Liver (tissue), 9 donors: ENCODE results near the gene THSD4. TPM values are rescaled to one million over a fixed set of nuclear protein-coding genes. Genes with fewer than 3 reads are reported as not detected.

Experiments used
- DNase-seq: peaks from one replicate; pipeline ENCODE4 v3.0.0-alpha.2; 2017; ENCODE audit warnings: low spot score
- H3K27ac ChIP-seq, 2 donors: one replicate each; pipeline ENCODE4 v1.7.0; 2013; ENCODE audit warnings: inconsistent platforms in 2 of 2, low read length in 2 of 2, control low read depth in 1 of 2, low read depth in 1 of 2, mild to moderate bottlenecking in 1 of 2
- H3K27me3 ChIP-seq, 4 donors: one replicate each; pipeline versions ENCODE4 v1.6.1 to v1.7.0; 2013; ENCODE audit warnings: low read length in 3 of 4, inconsistent platforms in 1 of 4, mild to moderate bottlenecking in 1 of 4, moderate library complexity in 1 of 4; ENCODE audit not compliant: control insufficient read depth in 4 of 4, insufficient read depth in 4 of 4
- H3K36me3 ChIP-seq, 4 donors: one replicate each; pipeline versions ENCODE4 v1.6.1 to v1.7.0; 2013; ENCODE audit warnings: low read length in 3 of 4, mild to moderate bottlenecking in 3 of 4, low read depth in 1 of 4, moderate library complexity in 1 of 4; ENCODE audit not compliant: control insufficient read depth in 4 of 4, insufficient read depth in 3 of 4
- H3K4me1 ChIP-seq, 4 donors: one replicate each; pipeline versions ENCODE4 v1.6.1 to v1.7.0; 2013; ENCODE audit warnings: low read length in 3 of 4, mild to moderate bottlenecking in 3 of 4, moderate library complexity in 1 of 4; ENCODE audit not compliant: control insufficient read depth in 4 of 4, insufficient read depth in 4 of 4
- H3K4me3 ChIP-seq, 3 donors: one replicate each; pipeline versions ENCODE4 v1.6.1 to v1.7.0; 2013; ENCODE audit warnings: low read length in 3 of 3, control low read depth in 1 of 3, low read depth in 1 of 3, mild to moderate bottlenecking in 1 of 3
- H3K9ac ChIP-seq, 2 donors: one replicate each; pipeline ENCODE4 v1.7.0; 2013; ENCODE audit warnings: low read length in 2 of 2, mild to moderate bottlenecking in 2 of 2, moderate library complexity in 2 of 2, control low read depth in 1 of 2, low read depth in 1 of 2
- H3K9me3 ChIP-seq, 4 donors: one replicate each; pipeline versions ENCODE4 v1.6.1 to v1.7.0; 2013; ENCODE audit warnings: low read length in 3 of 4; ENCODE audit not compliant: control insufficient read depth in 4 of 4
- ATF3 ChIP-seq: IDR thresholded peaks from 2 replicates; pipeline ENCODE4 v1.6.1; 2016; ENCODE audit warnings: antibody characterized with exemption
- CTCF ChIP-seq: fragments of 150-350 bp; IDR thresholded peaks from 2 replicates; pipeline ENCODE4 v1.5.1; 2017; ENCODE audit warnings: improper control_type of control experiment, low read depth, low read length; ENCODE audit not compliant: missing input control
- EGR1 ChIP-seq, 2 donors: IDR thresholded peaks; 2 replicates each; pipeline ENCODE4 v1.6.1; 2016 to 2018; ENCODE audit warnings: antibody characterized with exemption in 2 of 2, low read depth in 2 of 2
- FOXA1 ChIP-seq: IDR thresholded peaks from 2 replicates; pipeline ENCODE4 v1.6.1; 2016; ENCODE audit warnings: antibody characterized with exemption
- FOXA2 ChIP-seq: IDR thresholded peaks from 2 replicates; pipeline ENCODE4 v1.6.1; 2016; ENCODE audit warnings: antibody characterized with exemption
- GABPA ChIP-seq, 2 donors: IDR thresholded peaks in 1 of 2; conservative IDR thresholded peaks in 1 of 2; 2 replicates each; pipeline ENCODE4 v1.6.1; 2016; ENCODE audit warnings: antibody characterized with exemption in 2 of 2, mild to moderate bottlenecking in 1 of 2, moderate library complexity in 1 of 2
- HNF4A ChIP-seq, 2 donors: conservative IDR thresholded peaks; 2 replicates each; pipeline ENCODE4 v1.6.1; 2016; ENCODE audit warnings: antibody characterized with exemption in 2 of 2, mild to moderate bottlenecking in 2 of 2
- HNF4G ChIP-seq: IDR thresholded peaks from 2 replicates; pipeline ENCODE4 v1.6.1; 2016; ENCODE audit warnings: antibody characterized with exemption
- JUND ChIP-seq, 2 donors: IDR thresholded peaks; 2 replicates each; pipeline ENCODE4 v1.6.1; 2016; ENCODE audit warnings: antibody characterized with exemption in 2 of 2
- NR2F2 ChIP-seq: IDR thresholded peaks from 2 replicates; pipeline ENCODE4 v1.6.1; 2016; ENCODE audit warnings: antibody characterized with exemption
- RAD21 ChIP-seq, 2 donors: IDR thresholded peaks; 2 replicates each; pipeline ENCODE4 v1.6.1; 2016; ENCODE audit warnings: antibody characterized with exemption in 2 of 2, mild to moderate bottlenecking in 2 of 2
- REST ChIP-seq: IDR thresholded peaks from 2 replicates; pipeline ENCODE4 v1.6.1; 2016; ENCODE audit warnings: antibody characterized with exemption, mild to moderate bottlenecking
- RXRA ChIP-seq, 2 donors: IDR thresholded peaks; 2 replicates each; pipeline ENCODE4 v1.6.1; 2017 to 2018; ENCODE audit warnings: antibody characterized with exemption in 2 of 2, mild to moderate bottlenecking in 1 of 2
- SP1 ChIP-seq: IDR thresholded peaks from 2 replicates; pipeline ENCODE4 v1.6.1; 2018; ENCODE audit warnings: antibody characterized with exemption, mild to moderate bottlenecking
- YY1 ChIP-seq: IDR thresholded peaks from 2 replicates; pipeline ENCODE4 v1.6.1; 2016; ENCODE audit warnings: antibody characterized with exemption, mild to moderate bottlenecking
- ZBTB33 ChIP-seq: IDR thresholded peaks from 2 replicates; pipeline ENCODE4 v1.6.1; 2016; ENCODE audit warnings: antibody characterized with exemption
- WGBS: extraction: QIAGEN DNeasy Blood & Tissue Kit; methylation state at CpG from one replicate; pipeline ENCODE4 v1.1.7; 2013; 5-methylcytosine and 5-hydroxymethylcytosine counted together
- polyA plus RNA-seq, 2 donors: library from polyadenylated mRNA; stranded (reverse) in 1 of 2; unstranded in 1 of 2; fragments of 200-250 nt in 1 of 2; fragments of >200 nt in 1 of 2; fragmentation: Nextera tagmentation in 1 of 2; extraction: Ambion mirVana in 1 of 2; gene quantifications; one replicate each; pipeline versions ENCODE4 v1.2.1 to v1.2.3, GENCODE V29; 2013 to 2015
- total RNA-seq, 2 donors: library from RNA; depleted of rRNA; stranded (reverse); fragments of >200 nt; gene quantifications; one replicate each; pipeline ENCODE4 v1.2.3, GENCODE V29; 2014
- TF ChIP-seq, protein P1 (sequence below): IDR thresholded peaks from 2 replicates; pipeline ENCODE4 v1.6.1; 2016; ENCODE audit warnings: antibody characterized with exemption
- donor health status: healthy.
- donor health status: healthy.
- donor health status: healthy.
- donor health status: healthy.
- donor health status: healthy.

Gene THSD4
- total and polyA plus RNA-seq, 4 donors: 0.23 to 11.5 (median 1.9) TPM

- TF ChIP-seq ATF3: no peak
- no peak for TF ChIP-seq EGR1 (IDR thresholded peaks at IDR 0.05; ENCODE audit: low read depth in 2 of 2)
- TF ChIP-seq HNF4A (conservative IDR thresholded peaks at IDR 0.05): no peak
Measured at GRCh38 chr15:71084264-71084663, 31.0 kb upstream of the THSD4 start (continued).

- no peak for DNase-seq
- H3K4me1 ChIP-seq: no peaks in the 10 kb centered on the region
- no peak overlapping the region for H3K4me3 ChIP-seq
- WGBS: 51% methylated on average over 3 of the region's 3 CpGs
- H3K27ac ChIP-seq: no peak overlapping the region
- H3K36me3 ChIP-seq: no peaks in the 10 kb centered on the region
- H3K9me3 ChIP-seq: peaks cover 0 to 5% (median 0%) of the 10 kb centered on the region in 4 donors
- TF ChIP-seq REST (no peak), FOXA1 (no peak), SP1 (no peak), HNF4G (no peak), NR2F2 (no peak), CTCF (no peak), RXRA (IDR thresholded peaks at IDR 0.05) (no peak), YY1 (no peak), ATF3 (no peak), FOXA2 (no peak), RAD21 (IDR thresholded peaks at IDR 0.05) (no peak), HNF4A (conservative IDR thresholded peaks at IDR 0.05) (no peak), ZBTB33 (no peak), GABPA (IDR thresholded peaks at IDR 0.05 in 1 of 2, conservative IDR thresholded peaks at IDR 0.05 in 1 of 2) (no peak), EGR1 (IDR thresholded peaks at IDR 0.05; ENCODE audit: low read depth in 2 of 2) (no peak), JUND (IDR thresholded peaks at IDR 0.05) (no peak)
- TF ChIP-seq, protein P1, sequence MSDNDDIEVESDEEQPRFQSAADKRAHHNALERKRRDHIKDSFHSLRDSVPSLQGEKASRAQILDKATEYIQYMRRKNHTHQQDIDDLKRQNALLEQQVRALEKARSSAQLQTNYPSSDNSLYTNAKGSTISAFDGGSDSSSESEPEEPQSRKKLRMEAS: no peak
- H3K9ac ChIP-seq: no peak overlapping the region
- peaks cover 0 to 3% (median 0%) of the 10 kb centered on the region in 4 donors for H3K27me3 ChIP-seq
Measured at GRCh38 chr15:71085809-71086208, 29.5 kb upstream of the THSD4 start.
